Coronary artery (tissue), 2 donors: ENCODE data around the gene STAP2.
"Not testable (repeated sequence)": the region's sequence is repeated elsewhere in the genome, so short reads cannot be mapped to it uniquely, and the experiment has no call there.

Experiments
- DNase-seq: peaks from one replicate; pipeline ENCODE4 v3.0.0-alpha.2; 2017; ENCODE audit warnings: low spot score
- H3K27ac ChIP-seq, 2 donors: fragments of 200-600 bp; sonication (generic); one replicate each; pipeline ENCODE4 v1.5.1; 2016 to 2019
- H3K4me3 ChIP-seq: fragments of 200-600 bp; sonication (generic); 2 replicates; pipeline ENCODE4 v1.5.1; 2016; ENCODE audit warnings: mild to moderate bottlenecking, moderate library complexity
- TF ChIP-seq, protein P1 (sequence below): fragments of 200-600 bp; sonication (generic); IDR thresholded peaks from one replicate; pipeline ENCODE4 v1.5.1; 2019; ENCODE audit warnings: antibody characterized with exemption

STAP2 gene

DNA sequence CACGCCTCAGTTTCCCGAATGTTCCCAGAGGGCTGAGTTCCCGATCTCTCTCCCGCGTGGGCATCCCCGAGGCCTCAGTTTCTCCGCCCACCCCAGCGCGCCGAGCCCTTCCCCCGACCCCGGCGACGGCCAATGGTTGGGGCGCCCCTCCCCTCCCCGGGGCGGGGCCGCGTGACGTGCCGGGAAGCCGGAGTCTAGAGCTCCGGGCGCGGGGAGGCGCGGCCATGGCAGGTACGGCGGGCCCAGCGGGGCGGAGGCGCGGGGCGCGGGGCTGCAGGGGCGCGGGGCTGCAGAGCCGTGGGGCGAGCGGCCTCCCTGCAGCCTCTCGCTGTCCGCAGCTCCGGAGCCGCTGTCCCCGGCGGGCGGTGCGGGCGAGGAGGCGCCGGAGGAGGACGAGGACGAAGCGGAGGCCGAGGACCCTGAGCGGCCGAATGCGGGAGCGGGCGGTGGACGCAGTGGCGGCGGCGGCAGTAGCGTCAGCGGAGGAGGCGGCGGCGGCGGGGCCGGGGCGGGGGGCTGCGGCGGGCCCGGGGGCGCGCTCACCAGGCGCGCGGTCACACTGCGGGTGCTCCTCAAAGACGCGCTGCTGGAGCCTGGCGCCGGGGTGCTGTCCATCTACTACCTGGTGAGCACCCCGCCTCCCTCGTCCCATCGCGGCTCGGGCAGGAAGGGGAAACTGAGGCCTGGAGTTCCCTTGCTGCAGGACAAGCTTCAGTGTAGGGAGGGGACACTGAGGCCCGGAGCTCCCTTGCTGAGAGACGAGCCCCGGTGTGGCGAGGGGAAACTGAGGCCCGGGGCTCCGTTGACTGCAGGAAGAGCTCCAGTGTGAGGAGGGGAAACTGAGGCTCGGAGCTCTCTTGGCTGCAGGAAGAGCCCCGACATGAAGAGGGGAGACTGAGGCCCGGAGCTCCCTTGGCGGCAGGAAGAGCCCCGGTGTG lies 5.0 kb upstream of the STAP2 start, which contains the start of gene MPND:
Gene MPND (plus strand): TSS at position 193 of the 938 bp plus-strand sequence. CDS start 32 bp downstream, at position 225.
- DNase-seq = peak; percentile 94
- peak within 1 kb of the TSS; percentile 94 for H3K4me3 ChIP-seq
- H3K27ac ChIP-seq = peak within 1 kb of the TSS; percentile 84 to 94
- TF ChIP-seq, protein P1, sequence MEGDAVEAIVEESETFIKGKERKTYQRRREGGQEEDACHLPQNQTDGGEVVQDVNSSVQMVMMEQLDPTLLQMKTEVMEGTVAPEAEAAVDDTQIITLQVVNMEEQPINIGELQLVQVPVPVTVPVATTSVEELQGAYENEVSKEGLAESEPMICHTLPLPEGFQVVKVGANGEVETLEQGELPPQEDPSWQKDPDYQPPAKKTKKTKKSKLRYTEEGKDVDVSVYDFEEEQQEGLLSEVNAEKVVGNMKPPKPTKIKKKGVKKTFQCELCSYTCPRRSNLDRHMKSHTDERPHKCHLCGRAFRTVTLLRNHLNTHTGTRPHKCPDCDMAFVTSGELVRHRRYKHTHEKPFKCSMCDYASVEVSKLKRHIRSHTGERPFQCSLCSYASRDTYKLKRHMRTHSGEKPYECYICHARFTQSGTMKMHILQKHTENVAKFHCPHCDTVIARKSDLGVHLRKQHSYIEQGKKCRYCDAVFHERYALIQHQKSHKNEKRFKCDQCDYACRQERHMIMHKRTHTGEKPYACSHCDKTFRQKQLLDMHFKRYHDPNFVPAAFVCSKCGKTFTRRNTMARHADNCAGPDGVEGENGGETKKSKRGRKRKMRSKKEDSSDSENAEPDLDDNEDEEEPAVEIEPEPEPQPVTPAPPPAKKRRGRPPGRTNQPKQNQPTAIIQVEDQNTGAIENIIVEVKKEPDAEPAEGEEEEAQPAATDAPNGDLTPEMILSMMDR = no peak

DNA sequence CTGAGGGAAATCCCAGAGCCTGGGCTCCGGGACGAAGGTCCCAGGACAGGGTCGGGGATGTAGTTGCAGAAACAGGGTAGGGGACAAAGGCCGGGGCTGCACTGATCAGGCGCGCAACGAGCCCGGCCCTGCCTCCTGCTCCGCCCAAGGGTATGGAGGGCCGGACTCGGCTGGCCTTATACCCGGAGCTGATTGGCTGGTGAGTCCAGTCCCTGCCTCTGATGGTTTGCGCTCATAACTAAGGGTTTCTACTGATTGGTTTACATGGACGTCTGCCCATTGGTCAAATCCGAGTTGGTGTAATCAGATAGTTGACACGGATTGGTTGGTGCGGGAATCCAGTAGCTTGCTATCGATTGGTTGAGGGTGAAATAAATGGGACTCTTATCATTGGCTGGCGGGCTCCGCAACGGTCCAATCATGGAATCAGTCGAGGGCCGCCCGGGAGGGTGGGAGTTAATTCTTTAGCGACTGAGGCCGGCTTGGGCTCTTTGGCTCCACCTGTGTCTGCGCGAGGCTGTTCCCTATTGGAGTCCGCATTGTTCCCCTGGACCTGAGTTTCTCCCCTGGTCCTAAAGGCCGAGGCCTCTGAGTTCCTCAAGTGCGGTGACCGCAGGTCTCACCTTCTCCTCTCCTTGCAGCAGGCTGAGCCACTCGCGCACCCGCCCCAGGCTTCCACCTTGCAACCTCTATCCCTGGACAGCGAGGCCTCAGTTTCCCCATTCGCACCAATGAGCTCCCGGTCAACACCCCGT lies 4.2 kb upstream of the STAP2 start:
- Histone ChIP-seq H3K4me3 (peak overlapping the region; percentile 94), H3K27ac (peak overlapping the region; percentile 84 to 94)
- TF ChIP-seq, protein P1 = no peak
- DNase-seq = peak; percentile 98

DNA sequence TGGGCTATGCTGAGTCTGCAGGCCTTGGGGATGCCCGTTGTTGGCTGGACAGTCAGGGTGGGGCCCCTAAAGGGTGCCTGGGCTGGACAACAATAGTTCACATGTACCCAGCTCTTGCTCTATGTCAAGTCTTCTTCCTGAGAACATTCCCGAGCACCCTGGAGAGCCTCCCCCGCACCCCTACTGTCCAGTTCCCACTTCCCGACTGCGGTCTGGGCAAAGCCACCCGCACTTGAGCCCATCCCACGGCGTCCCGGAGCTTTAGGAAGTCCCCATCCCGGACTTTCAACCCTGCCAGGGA lies 3.6 kb upstream of the STAP2 start:
- DNase-seq = no peak
- Histone ChIP-seq H3K4me3 (peak overlapping the region; percentile 94), H3K27ac (peak overlapping the region; percentile 83 to 94)
- TF ChIP-seq, protein P1 = no peak

DNA sequence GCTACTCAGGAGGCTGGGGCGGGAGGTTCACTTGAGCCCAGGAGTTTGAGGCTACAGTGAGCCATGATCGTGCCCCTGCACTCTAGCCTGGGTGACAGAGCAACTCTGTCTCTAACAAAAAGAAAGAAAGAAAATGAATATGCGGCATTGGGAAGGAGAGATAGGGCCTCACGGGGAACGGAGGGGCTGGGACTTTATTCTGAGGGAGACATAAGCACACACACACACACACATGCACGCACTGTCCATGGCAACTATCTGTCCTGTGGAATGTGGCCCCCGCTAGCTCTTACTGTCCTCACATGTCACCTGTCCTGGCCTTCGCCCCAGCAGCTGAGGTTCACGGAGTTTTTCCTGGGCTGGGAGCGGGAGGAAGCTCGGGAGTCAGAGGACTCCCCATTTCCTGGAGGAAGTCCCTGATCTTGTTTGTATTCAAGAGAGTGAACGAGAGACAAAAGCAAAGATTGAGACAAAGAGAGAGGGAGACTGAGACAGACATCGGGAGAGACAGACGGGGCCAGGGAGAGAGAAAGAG lies 654 bp downstream of the STAP2 start:
- peak overlapping the region; percentile 66 for H3K4me3 ChIP-seq
- no peak for DNase-seq
- TF ChIP-seq, protein P1 = no peak
- H3K27ac ChIP-seq = no peak overlapping the region

DNA sequence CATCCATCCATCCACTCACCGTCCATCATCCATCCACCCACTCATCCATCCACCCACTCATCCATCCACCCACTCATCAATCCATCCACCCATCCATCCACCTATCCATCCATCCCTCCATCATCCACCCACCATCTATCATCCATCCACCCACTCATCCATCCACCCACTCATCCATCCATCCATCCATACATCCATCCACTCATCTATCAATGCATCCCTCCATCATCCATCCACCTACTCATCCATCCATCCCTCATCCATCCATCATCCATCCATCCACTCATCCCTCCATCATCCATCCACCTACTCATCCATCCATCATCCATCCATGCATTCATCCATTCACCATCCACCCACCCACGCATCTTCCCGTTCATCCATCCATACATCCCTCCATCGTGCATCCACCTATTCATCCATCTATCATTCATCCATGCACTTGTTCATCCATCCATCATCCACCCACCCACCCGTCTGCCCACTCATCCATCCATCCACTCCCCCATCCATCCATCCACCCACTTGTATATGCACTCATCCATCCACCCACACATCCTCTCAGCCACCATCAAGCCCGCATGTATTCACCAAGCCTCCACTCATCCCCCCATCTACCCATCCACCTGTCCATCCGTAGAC lies 3.6 kb downstream of the STAP2 start:
- no peak overlapping the region for H3K27ac ChIP-seq
- H3K4me3 ChIP-seq = no peak overlapping the region
- TF ChIP-seq, protein P1 = no peak
- no peak for DNase-seq

DNA sequence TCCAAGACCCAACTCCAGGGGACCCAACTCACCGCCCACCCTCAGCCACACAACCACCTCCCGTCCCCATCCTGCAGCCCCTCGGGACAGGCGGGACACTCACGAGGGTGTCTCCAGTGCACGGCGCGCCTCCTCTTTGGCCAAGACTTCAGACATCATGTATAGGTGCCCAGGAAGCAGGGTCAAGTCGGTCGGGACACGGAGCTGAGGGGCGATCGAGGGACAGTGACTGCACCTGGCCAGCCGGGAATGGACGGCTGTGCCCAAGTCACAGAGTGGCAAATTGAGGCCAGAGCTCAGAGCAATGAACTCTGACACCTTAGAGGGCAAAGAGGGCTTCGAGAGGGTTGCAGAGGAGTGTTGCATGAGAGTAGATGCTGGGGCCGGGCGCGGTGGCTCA lies 8.8 kb downstream of the STAP2 start:
- Histone ChIP-seq H3K4me3 (no peak overlapping the region), H3K27ac (no peak overlapping the region)
- DNase-seq = no peak
- TF ChIP-seq, protein P1 = no peak

DNA sequence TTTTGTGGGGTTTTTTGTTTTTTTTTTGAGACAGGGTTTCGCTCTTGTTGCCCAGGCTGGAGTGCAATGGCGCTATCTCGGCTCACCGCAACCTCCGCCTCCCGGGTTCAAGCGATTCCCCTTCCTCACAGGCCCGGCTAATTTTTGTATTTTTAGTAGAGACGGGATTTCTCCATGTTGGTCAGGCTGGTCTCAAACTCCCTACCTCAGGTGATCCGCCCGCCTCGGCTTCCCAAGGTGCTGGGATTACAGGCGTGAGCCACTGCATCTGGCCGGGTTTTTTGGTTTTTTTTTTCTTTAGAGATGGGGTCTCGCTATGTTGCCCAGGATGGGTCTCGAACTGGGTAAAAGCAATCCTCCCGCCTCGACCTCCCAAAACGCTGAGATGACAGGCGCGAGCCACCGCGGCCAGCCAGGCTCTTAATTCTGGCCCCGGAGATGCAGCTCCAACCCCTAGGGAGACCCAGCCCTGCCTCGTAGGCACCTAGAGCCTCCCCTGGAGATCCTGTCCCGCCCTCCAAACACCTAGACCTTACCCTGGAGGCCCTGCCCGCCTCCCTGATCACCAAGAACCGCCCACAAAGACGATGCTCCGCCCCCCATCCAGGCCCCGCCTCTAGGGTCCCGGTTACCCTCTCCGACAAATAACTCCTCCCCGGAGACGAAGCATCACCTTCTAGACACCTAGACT lies 9.5 kb downstream of the STAP2 start:
- not testable (repeated sequence) for H3K27ac ChIP-seq, DNase-seq
- H3K4me3 ChIP-seq = peak overlapping the region; percentile 63
